ENCODE measurements around the gene FEZF2.

DNA sequence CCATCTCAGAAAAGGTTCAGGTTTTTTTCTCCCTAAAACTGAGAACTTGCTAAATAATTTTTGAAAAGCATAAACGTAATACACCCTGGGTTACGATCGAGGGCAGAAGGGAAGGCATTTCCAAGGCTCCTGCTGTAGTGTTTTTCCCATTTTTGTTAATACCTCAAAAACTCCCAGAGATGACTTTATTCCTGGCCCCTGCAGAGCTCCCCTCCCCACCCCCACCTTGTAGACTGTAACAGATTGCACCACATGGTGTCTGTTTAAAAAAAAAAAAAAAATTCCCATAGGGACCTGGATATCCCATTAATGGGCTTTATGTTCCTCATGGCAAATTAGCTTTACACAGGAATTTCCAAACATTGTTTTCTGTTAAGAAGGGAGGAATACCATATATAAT is 38.2 kb downstream of the FEZF2 start:
- TF ChIP-seq POLR2A (IDR thresholded peaks at IDR 0.05; ENCODE audit: low read depth, low read length) (no peak), POLR2AphosphoS5 (IDR thresholded peaks at IDR 0.05; ENCODE audit: low read depth, low read length) (no peak)
